Measurements from ENCODE around the gene PGLYRP3. TPM values are rescaled to one million over a fixed set of nuclear protein-coding genes. Genes with fewer than 3 reads are reported as not detected.

PGLYRP3 gene
- total RNA-seq, 1 experiment from 2014 or later = not detected

- no peaks in the 10 kb centered on the region for H3K79me2 ChIP-seq (ENCODE audit: low read length)
- POLR2A ChIA-PET (ENCODE audit: unreplicated experiment) = interaction anchor here (0.6 kb wide), 1 partner anchor 215 kb away, joined by 3 read pairs; no protein-coding TSS in a partner anchor
- intact Hi-C loops (cut with micrococcal nuclease) = loop anchor here (10.0 kb wide), 2 partner anchors 321 to 391 kb away; partner anchors contain the start of genes ILF2 and NPR1
- no peaks in the 10 kb centered on the region for H3K36me3 ChIP-seq (ENCODE audit: low read depth, low read length)
- H3K9ac ChIP-seq (ENCODE audit: low read length) = no peak overlapping the region
- no peaks in the 10 kb centered on the region for H4K20me1 ChIP-seq (ENCODE audit: low read length)
- CTCF ChIA-PET = interaction anchor here (0.6 to 1.5 kb wide), 4 partner anchors 137 to 272 kb away, joined by 3 to 13 read pairs (median 5); no protein-coding TSS in a partner anchor
- no peak overlapping the region for H2AFZ ChIP-seq (ENCODE audit: low read length)
- H3K9me3 ChIP-seq (ENCODE audit: low read length) = no peaks in the 10 kb centered on the region
- no peak overlapping the region for H3K4me3 ChIP-seq (ENCODE audit: low read length)
- H3F3A ChIP-seq (ENCODE audit: low read length, unreplicated experiment) = peaks cover 4% of the 10 kb centered on the region
- no peaks in the 10 kb centered on the region for H3K9me2 ChIP-seq (replicated peaks; ENCODE audit: low read length)
- H3K4me2 ChIP-seq (ENCODE audit: low read length) = no peak overlapping the region
- peaks cover 33% of the 10 kb centered on the region for H3K27me3 ChIP-seq (ENCODE audit: low read length)
- DNase-seq (peak; percentile 65), ATAC-seq (no peak)
- TF ChIP-seq CTCF (conservative IDR thresholded peaks at IDR 0.05; ENCODE audit: low read depth, low read length) (peak; percentile 90), EZH2 (IDR thresholded peaks at IDR 0.05; ENCODE audit: low read length, unreplicated experiment) (no peak)
- H3K4me1 ChIP-seq (ENCODE audit: insufficient read depth, low read length) = peaks cover 42% of the 10 kb centered on the region
- no TSS peak for BruUV-seq (replicated peaks)
- H3K27ac ChIP-seq (ENCODE audit: low read length) = no peak overlapping the region
Observed at GRCh38 chr1:153353226-153353947, 40.6 kb upstream of the PGLYRP3 start.

- DNase-seq = peak; percentile 89
- Histone ChIP-seq H3K9me3 (ENCODE audit: low read length) (no peaks in the 10 kb centered on the region), H3K4me1 (ENCODE audit: insufficient read depth, low read length) (peaks cover 34% of the 10 kb centered on the region), H3K4me3 (ENCODE audit: low read length) (no peak overlapping the region), H3K27me3 (ENCODE audit: low read length) (peaks cover 41% of the 10 kb centered on the region), H3K79me2 (ENCODE audit: low read length) (no peaks in the 10 kb centered on the region), H3K9ac (ENCODE audit: low read length) (no peak overlapping the region), H3F3A (ENCODE audit: low read length, unreplicated experiment) (peaks cover 4% of the 10 kb centered on the region), H3K4me2 (ENCODE audit: low read length) (no peak overlapping the region), H4K20me1 (ENCODE audit: low read length) (no peaks in the 10 kb centered on the region), H3K9me2 (replicated peaks; ENCODE audit: low read length) (no peaks in the 10 kb centered on the region), H2AFZ (ENCODE audit: low read length) (no peak overlapping the region), H3K27ac (ENCODE audit: low read length) (no peak overlapping the region), H3K36me3 (ENCODE audit: low read depth, low read length) (no peaks in the 10 kb centered on the region)
- ATAC-seq = peak; percentile 68
- BruUV-seq (replicated peaks) = no TSS peak
- TF ChIP-seq EZH2 (IDR thresholded peaks at IDR 0.05; ENCODE audit: low read length, unreplicated experiment) (no peak), CTCF (conservative IDR thresholded peaks at IDR 0.05; ENCODE audit: low read depth, low read length) (peak; percentile 97)
- ChIA-PET POLR2A (ENCODE audit: unreplicated experiment) (interaction anchor here (0.5 to 0.6 kb wide), 2 partner anchors 115 to 571 kb away, joined by 3 to 4 read pairs; no protein-coding TSS in a partner anchor), CTCF (interaction anchor here (0.7 kb wide), 1 partner anchor 273 kb away, joined by 3 read pairs; no protein-coding TSS in a partner anchor)
- intact Hi-C loops (cut with micrococcal nuclease) = loop anchor here (1.0 to 10.0 kb wide), 5 partner anchors 138 to 392 kb away; partner anchors contain the start of genes ILF2 and NPR1
Observed at GRCh38 chr1:153352523-153352922, 39.8 kb upstream of the PGLYRP3 start.

GRCh38 chr1:153350321-153350957, 37.7 kb upstream of the PGLYRP3 start:
- no peak overlapping the region for H3K4me3 ChIP-seq (ENCODE audit: low read length)
- H3K9ac ChIP-seq (ENCODE audit: low read length) = no peak overlapping the region
- H3K36me3 ChIP-seq (ENCODE audit: low read depth, low read length) = no peaks in the 10 kb centered on the region
- ChIA-PET POLR2A (ENCODE audit: unreplicated experiment) (no interaction called here), CTCF (no interaction called here)
- H3K79me2 ChIP-seq (ENCODE audit: low read length) = no peaks in the 10 kb centered on the region
- TF ChIP-seq EZH2phosphoT487 (IDR thresholded peaks at IDR 0.05; ENCODE audit: borderline replicate concordance, low read length) (no peak), CTCF (conservative IDR thresholded peaks at IDR 0.05; ENCODE audit: low read depth, low read length) (no peak), EZH2 (IDR thresholded peaks at IDR 0.05; ENCODE audit: low read length, unreplicated experiment) (no peak)
- no peaks in the 10 kb centered on the region for H3K9me3 ChIP-seq (ENCODE audit: low read length)
- intact Hi-C loops (cut with micrococcal nuclease) = loop anchor here (10.0 kb wide), 2 partner anchors 324 to 394 kb away; partner anchors contain the start of genes ILF2 and NPR1
- no peaks in the 10 kb centered on the region for H3K9me2 ChIP-seq (replicated peaks; ENCODE audit: low read length)
- DNase-seq = no peak
- no TSS peak for BruUV-seq (replicated peaks)
- no peak overlapping the region for H2AFZ ChIP-seq (ENCODE audit: low read length)
- no peak overlapping the region for H3K27ac ChIP-seq (ENCODE audit: low read length)
- peaks cover 60% of the 10 kb centered on the region for H3K27me3 ChIP-seq (ENCODE audit: low read length)
- peaks cover 14% of the 10 kb centered on the region; the same call in 1 of the 2 replicates for H3K4me1 ChIP-seq (ENCODE audit: insufficient read depth, low read length)
- H3K4me2 ChIP-seq (ENCODE audit: low read length) = no peak overlapping the region
- no peaks in the 10 kb centered on the region for H4K20me1 ChIP-seq (ENCODE audit: low read length)
- no peak for ATAC-seq
- no peaks in the 10 kb centered on the region for H3F3A ChIP-seq (ENCODE audit: low read length, unreplicated experiment)

Data from PC-3 (cell line).